GM23248 (cell line): ENCODE data around the gene HSD17B2. TPM values are rescaled to one million over a fixed set of nuclear protein-coding genes. Genes with fewer than 3 reads are reported as not detected.

Source experiments
- DNase-seq: peaks from one replicate; pipeline ENCODE4 v3.0.0-alpha.2; 2015
- H2AFZ ChIP-seq: fragments of 200-600 bp; sonication (generic); 2 replicates; pipeline ENCODE4 v1.6.1; 2016; ENCODE audit warnings: antibody characterized with exemption
- H3F3A ChIP-seq: fragments of 200-600 bp; sonication (generic); 2 replicates; pipeline ENCODE4 v1.6.1; 2016; ENCODE audit warnings: mild to moderate bottlenecking, antibody characterized with exemption, mixed run types; ENCODE audit not compliant: insufficient read depth
- H3K27ac ChIP-seq: fragments of 200-600 bp; sonication (generic); 2 replicates; pipeline ENCODE4 v1.5.1; 2016; ENCODE audit warnings: mild to moderate bottlenecking
- H3K27me3 ChIP-seq: fragments of 200-600 bp; sonication (generic); replicated peaks from 2 replicates; pipeline ENCODE4 v1.6.1; 2016; ENCODE audit warnings: mild to moderate bottlenecking; ENCODE audit not compliant: insufficient read depth
- H3K36me3 ChIP-seq: fragments of 200-600 bp; sonication (generic); 2 replicates; pipeline ENCODE4 v1.6.1; 2016; ENCODE audit warnings: low read depth, mild to moderate bottlenecking
- H3K4me1 ChIP-seq: fragments of 200-600 bp; sonication (generic); 2 replicates; pipeline ENCODE4 v1.6.1; 2016; ENCODE audit warnings: mild to moderate bottlenecking; ENCODE audit not compliant: insufficient read depth
- H3K4me2 ChIP-seq: fragments of 200-600 bp; sonication (generic); one replicate; pipeline ENCODE4 v1.6.1; 2016; ENCODE audit warnings: mild to moderate bottlenecking; ENCODE audit not compliant: unreplicated experiment
- H3K4me3 ChIP-seq: fragments of 200-600 bp; sonication (generic); 2 replicates; pipeline ENCODE4 v1.5.1; 2016; ENCODE audit warnings: mild to moderate bottlenecking
- H3K79me2 ChIP-seq: fragments of 200-600 bp; sonication (generic); 2 replicates; pipeline ENCODE4 v1.6.1; 2016; ENCODE audit warnings: mild to moderate bottlenecking; ENCODE audit not compliant: insufficient read depth
- H3K9ac ChIP-seq: fragments of 200-600 bp; sonication (generic); 2 replicates; pipeline ENCODE4 v1.6.1; 2016; ENCODE audit warnings: mild to moderate bottlenecking
- H3K9me2 ChIP-seq: fragments of 200-600 bp; sonication (generic); 2 replicates; pipeline ENCODE4 v1.6.1; 2016; ENCODE audit warnings: mixed run types, mild to moderate bottlenecking, moderate library complexity; ENCODE audit not compliant: insufficient read depth
- H3K9me3 ChIP-seq: fragments of 200-600 bp; sonication (generic); one replicate; pipeline ENCODE4 v1.6.1; 2017; ENCODE audit warnings: low read depth
- H4K20me1 ChIP-seq: fragments of 200-600 bp; sonication (generic); 2 replicates; pipeline ENCODE4 v1.6.0; 2016; ENCODE audit not compliant: insufficient read depth
- EZH2 ChIP-seq: fragments of 200-600 bp; sonication (generic); IDR thresholded peaks from 2 replicates; pipeline ENCODE4 v1.6.1; 2018; ENCODE audit warnings: antibody characterized with exemption, mild to moderate bottlenecking; ENCODE audit not compliant: insufficient read depth, poor library complexity, severe bottlenecking
- EZH2phosphoT487 ChIP-seq: fragments of 200-600 bp; sonication (generic); IDR thresholded peaks from 2 replicates; pipeline ENCODE4 v1.6.1; 2018; ENCODE audit warnings: antibody characterized with exemption, moderate library complexity, mild to moderate bottlenecking, low read depth; ENCODE audit not compliant: insufficient read depth
- WGBS, 2 experiments: methylation state at CpG; one replicate each; pipeline ENCODE4 v1.1.6; 2015 to 2017; ENCODE audit warnings: low lambda C conversion rate in 2 of 2, low coverage in 1 of 2; ENCODE audit errors: missing lambda C conversion rate in 2 of 2; 5-methylcytosine and 5-hydroxymethylcytosine counted together
- in situ Hi-C: fragments of 300-500 bp; cut with MboI; formaldehyde crosslinking; loops from 2 replicates; pipeline ENCODE4 v1.15.0; 2020
- polyA plus RNA-seq: library from polyadenylated mRNA; unstranded; fragments of >200 nt; fragmentation: Nextera tagmentation; extraction: Ambion mirVana; gene quantifications from 2 replicates; pipeline ENCODE4 v1.2.1, GENCODE V29; 2016
- total RNA-seq: library from RNA; depleted of rRNA; stranded (reverse); fragments of >200 nt; shearing (Covaris generic); gene quantifications from 2 replicates; pipeline ENCODE4 v1.2.3, GENCODE V29; 2014; rRNA removed

Gene HSD17B2
- total and polyA plus RNA-seq, 2 experiments from 2014 or later = not detected

- Histone ChIP-seq H3K9me2 (no peaks in the 10 kb centered on the region), H3K4me3 (no peak overlapping the region), H3K27me3 (no peaks in the 10 kb centered on the region), H3K79me2 (no peaks in the 10 kb centered on the region), H3F3A (no peaks in the 10 kb centered on the region), H3K9me3 (no peaks in the 10 kb centered on the region), H3K36me3 (peaks cover 15% of the 10 kb centered on the region; the same call in 1 of the 2 replicates), H4K20me1 (no peaks in the 10 kb centered on the region), H3K4me2 (no peak overlapping the region), H3K4me1 (no peaks in the 10 kb centered on the region), H3K27ac (no peak overlapping the region), H3K9ac (no peak overlapping the region), H2AFZ (no peak overlapping the region)
- DNase-seq = no peak
- no peak for TF ChIP-seq EZH2
- no peak for TF ChIP-seq EZH2phosphoT487
- in situ Hi-C loops = no loop called here
- 86 to 91% methylated on average over 3 of the region's 3 CpGs for WGBS, 2 experiments
Observed at GRCh38 chr16:82146556-82146955, 111.5 kb downstream of the HSD17B2 start.

GRCh38 chr16:82146957-82147356 lies 111.9 kb downstream of the HSD17B2 start:
- no peak for TF ChIP-seq EZH2phosphoT487
- TF ChIP-seq EZH2 = no peak
- Histone ChIP-seq H3K27ac (no peak overlapping the region), H3K36me3 (peaks cover 15% of the 10 kb centered on the region; the same call in 1 of the 2 replicates), H3K4me1 (no peaks in the 10 kb centered on the region), H2AFZ (no peak overlapping the region), H3K9me3 (no peaks in the 10 kb centered on the region), H4K20me1 (no peaks in the 10 kb centered on the region), H3K79me2 (no peaks in the 10 kb centered on the region), H3K4me3 (no peak overlapping the region), H3K9ac (no peak overlapping the region), H3K9me2 (no peaks in the 10 kb centered on the region), H3K4me2 (no peak overlapping the region), H3K27me3 (no peaks in the 10 kb centered on the region), H3F3A (no peaks in the 10 kb centered on the region)
- in situ Hi-C loops = no loop called here
- no peak for DNase-seq
- 84 to 86% methylated on average over 5 of the region's 5 CpGs for WGBS, 2 experiments

- Histone ChIP-seq H3K36me3 (peaks cover 15% of the 10 kb centered on the region; the same call in 1 of the 2 replicates), H3K9ac (no peak overlapping the region), H4K20me1 (no peaks in the 10 kb centered on the region), H3K4me3 (no peak overlapping the region), H3K9me3 (no peaks in the 10 kb centered on the region), H3K4me1 (no peaks in the 10 kb centered on the region), H3F3A (no peaks in the 10 kb centered on the region), H3K27ac (no peak overlapping the region), H3K9me2 (no peaks in the 10 kb centered on the region), H3K27me3 (no peaks in the 10 kb centered on the region), H3K4me2 (no peak overlapping the region), H3K79me2 (peaks cover 4% of the 10 kb centered on the region; the same call in 1 of the 2 replicates), H2AFZ (no peak overlapping the region)
- no peak for DNase-seq
- in situ Hi-C loops = no loop called here
- TF ChIP-seq EZH2phosphoT487 (no peak), EZH2 (no peak)
- 82 to 83% methylated on average over 5 of the region's 5 CpGs for WGBS, 2 experiments
Observed at GRCh38 chr16:82147546-82147945, 112.5 kb downstream of the HSD17B2 start.

Other genes with a start within 250 kb of the HSD17B2 start
- not detected in 2 replicates for gene SDR42E1, start 23.8 kb upstream of the HSD17B2 start, total RNA-seq
- gene SDR42E1, start 23.8 kb upstream of the HSD17B2 start, polyA plus RNA-seq = not detected in 2 replicates
- 18.1 and 34.9 TPM in 2 replicates for gene MPHOSPH6, start 135.0 kb downstream of the HSD17B2 start, total RNA-seq
- 33.5 and 37.4 TPM in 2 replicates for gene MPHOSPH6, start 135.0 kb downstream of the HSD17B2 start, polyA plus RNA-seq